Glutamatergic neuron (in vitro differentiated cells): ENCODE results near the gene TPO. TPM values are rescaled to one million over a fixed set of nuclear protein-coding genes. Genes with fewer than 3 reads are reported as not detected.

ENCODE experiments used
- DNase-seq: peaks from one replicate; pipeline ENCODE4 v3.0.0; 2022
- H3K27ac Mint-ChIP-seq: one replicate; pipeline ENCODE4 v1.8.0; 2020; ENCODE audit warnings: mild to moderate bottlenecking, mixed read lengths, inconsistent platforms; ENCODE audit not compliant: unreplicated experiment
- H3K27me3 Mint-ChIP-seq: one replicate; pipeline ENCODE4 v1.8.0; 2020; ENCODE audit warnings: mild to moderate bottlenecking, moderate library complexity, mixed read lengths, inconsistent platforms; ENCODE audit not compliant: unreplicated experiment
- H3K36me3 Mint-ChIP-seq: one replicate; pipeline ENCODE4 v1.8.0; 2020; ENCODE audit warnings: mild to moderate bottlenecking, mixed read lengths, inconsistent platforms; ENCODE audit not compliant: unreplicated experiment
- H3K4me1 Mint-ChIP-seq: one replicate; pipeline ENCODE4 v1.8.0; 2020; ENCODE audit warnings: mild to moderate bottlenecking, low read depth, mixed read lengths, inconsistent platforms; ENCODE audit not compliant: unreplicated experiment
- H3K4me3 Mint-ChIP-seq: one replicate; pipeline ENCODE4 v1.8.0; 2020; ENCODE audit warnings: mild to moderate bottlenecking, mixed read lengths, inconsistent platforms; ENCODE audit not compliant: unreplicated experiment
- H3K9me3 Mint-ChIP-seq: one replicate; pipeline ENCODE4 v1.8.0; 2020; ENCODE audit warnings: mild to moderate bottlenecking, moderate library complexity, mixed read lengths, inconsistent platforms; ENCODE audit not compliant: unreplicated experiment
- total RNA-seq: library from RNA; stranded (reverse); fragmentation: NEBNext Ultra II Directional; extraction: Animal tissue kit (Norgen Biotek cat#: 25700); gene quantifications from one replicate; pipeline ENCODE4 v1.2.1, GENCODE V29; 2021; ENCODE audit not compliant: unreplicated experiment
- TF ChIP-seq, protein P1 (sequence below): fragments of 200-600 bp; sonication (generic); IDR thresholded peaks from one replicate; pipeline ENCODE4 v1.5.0; 2021; ENCODE audit not compliant: partially characterized antibody, unreplicated experiment

Gene TPO
- total RNA-seq, 1 donor from 2014 or later = not detected

- peaks cover 4% of the 10 kb centered on the region for H3K4me1 Mint-ChIP-seq
- no peaks in the 10 kb centered on the region for H3K9me3 Mint-ChIP-seq
- no peaks in the 10 kb centered on the region for H3K36me3 Mint-ChIP-seq
- H3K4me3 Mint-ChIP-seq = no peak overlapping the region
- no peak overlapping the region for H3K27ac Mint-ChIP-seq
- DNase-seq = no peak
- TF ChIP-seq, protein P1, sequence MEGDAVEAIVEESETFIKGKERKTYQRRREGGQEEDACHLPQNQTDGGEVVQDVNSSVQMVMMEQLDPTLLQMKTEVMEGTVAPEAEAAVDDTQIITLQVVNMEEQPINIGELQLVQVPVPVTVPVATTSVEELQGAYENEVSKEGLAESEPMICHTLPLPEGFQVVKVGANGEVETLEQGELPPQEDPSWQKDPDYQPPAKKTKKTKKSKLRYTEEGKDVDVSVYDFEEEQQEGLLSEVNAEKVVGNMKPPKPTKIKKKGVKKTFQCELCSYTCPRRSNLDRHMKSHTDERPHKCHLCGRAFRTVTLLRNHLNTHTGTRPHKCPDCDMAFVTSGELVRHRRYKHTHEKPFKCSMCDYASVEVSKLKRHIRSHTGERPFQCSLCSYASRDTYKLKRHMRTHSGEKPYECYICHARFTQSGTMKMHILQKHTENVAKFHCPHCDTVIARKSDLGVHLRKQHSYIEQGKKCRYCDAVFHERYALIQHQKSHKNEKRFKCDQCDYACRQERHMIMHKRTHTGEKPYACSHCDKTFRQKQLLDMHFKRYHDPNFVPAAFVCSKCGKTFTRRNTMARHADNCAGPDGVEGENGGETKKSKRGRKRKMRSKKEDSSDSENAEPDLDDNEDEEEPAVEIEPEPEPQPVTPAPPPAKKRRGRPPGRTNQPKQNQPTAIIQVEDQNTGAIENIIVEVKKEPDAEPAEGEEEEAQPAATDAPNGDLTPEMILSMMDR = no peak
- H3K27me3 Mint-ChIP-seq = no peaks in the 10 kb centered on the region
These were observed 88.0 kb downstream of the TPO start for GRCh38 chr2:1501038-1501851.

- H3K36me3 Mint-ChIP-seq = no peaks in the 10 kb centered on the region
- H3K27ac Mint-ChIP-seq = no peak overlapping the region
- TF ChIP-seq, protein P1 = no peak
- no peak for DNase-seq
- H3K9me3 Mint-ChIP-seq = no peaks in the 10 kb centered on the region
- H3K27me3 Mint-ChIP-seq = no peaks in the 10 kb centered on the region
- H3K4me3 Mint-ChIP-seq = no peak overlapping the region
- peaks cover 4% of the 10 kb centered on the region for H3K4me1 Mint-ChIP-seq
These were observed 88.7 kb downstream of the TPO start for GRCh38 chr2:1501991-1502390.

- H3K9me3 Mint-ChIP-seq = no peaks in the 10 kb centered on the region
- no peaks in the 10 kb centered on the region for H3K27me3 Mint-ChIP-seq
- TF ChIP-seq, protein P1 = no peak
- no peak overlapping the region for H3K27ac Mint-ChIP-seq
- H3K36me3 Mint-ChIP-seq = no peaks in the 10 kb centered on the region
- peaks cover 4% of the 10 kb centered on the region for H3K4me1 Mint-ChIP-seq
- no peak overlapping the region for H3K4me3 Mint-ChIP-seq
- no peak for DNase-seq
These were observed 89.6 kb downstream of the TPO start for GRCh38 chr2:1502891-1503304.

DNA sequence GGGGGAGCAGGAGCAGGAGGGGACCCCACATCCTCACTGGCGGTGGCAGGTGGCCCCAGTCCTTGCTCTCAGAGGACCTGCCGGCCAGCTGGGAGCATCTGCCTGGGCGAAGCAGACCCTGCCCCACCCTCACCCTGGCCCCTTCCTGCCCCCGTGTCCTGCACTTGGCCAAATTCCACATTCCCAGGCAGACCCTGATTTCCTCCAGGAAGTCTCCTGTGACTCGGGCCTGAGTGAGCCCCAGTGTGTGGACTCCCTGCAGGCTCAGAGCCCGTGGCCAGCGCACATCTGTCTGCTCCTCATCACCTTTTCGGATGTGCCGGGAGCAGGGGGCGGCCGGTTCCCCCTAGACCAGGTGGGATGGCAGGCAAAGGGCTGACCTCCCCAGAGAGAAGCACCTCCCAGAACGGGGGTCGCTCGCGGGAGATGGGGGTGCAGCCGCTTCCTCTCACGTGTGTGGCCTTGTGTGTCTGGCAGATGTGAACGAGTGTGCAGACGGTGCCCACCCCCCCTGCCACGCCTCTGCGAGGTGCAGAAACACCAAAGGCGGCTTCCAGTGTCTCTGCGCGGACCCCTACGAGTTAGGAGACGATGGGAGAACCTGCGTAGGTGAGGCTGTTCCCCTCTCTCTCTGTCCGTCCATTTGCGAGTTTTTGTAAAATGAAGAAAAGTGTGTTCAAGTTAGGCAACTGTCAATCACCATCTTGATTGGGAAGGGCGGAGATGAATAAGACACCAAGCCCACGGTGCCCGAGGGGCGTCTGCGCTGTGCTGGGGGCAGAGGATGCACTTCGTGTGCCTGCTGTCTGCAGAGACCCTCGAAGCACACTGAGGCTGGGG, 90.4 kb downstream of the TPO start:
- peaks cover 4% of the 10 kb centered on the region for H3K4me1 Mint-ChIP-seq
- H3K4me3 Mint-ChIP-seq = no peak overlapping the region

More for the DNA sequence above, 90.4 kb downstream of the TPO start:
- Mint-ChIP-seq H3K27me3 (no peaks in the 10 kb centered on the region), H3K9me3 (no peaks in the 10 kb centered on the region), H3K27ac (no peak overlapping the region), H3K36me3 (peaks cover 3% of the 10 kb centered on the region)
- no peak for DNase-seq
- TF ChIP-seq, protein P1 = no peak
